CD14-positive monocyte (primary cell): Measurements from ENCODE around the gene OVOL2. TPM values are rescaled to one million over a fixed set of nuclear protein-coding genes. Genes with fewer than 3 reads are reported as not detected.

Source experiments
- DNase-seq, 3 donors: peaks; one replicate each; pipeline ENCODE4 v3.0.0-alpha.2; 2011 to 2022
- H2AFZ ChIP-seq: 2 replicates; pipeline ENCODE4 v1.6.0; 2012; ENCODE audit warnings: mild to moderate bottlenecking, low read depth, low read length, inconsistent platforms; ENCODE audit not compliant: insufficient read depth, poor library complexity, severe bottlenecking
- H3K27ac ChIP-seq, 2 donors: 1 replicate in 1 of 2; 2 replicates in 1 of 2; pipeline ENCODE4 v1.5.1; 2012 to 2013; ENCODE audit warnings: low read length in 2 of 2, control low read depth in 1 of 2, inconsistent platforms in 1 of 2, low read depth in 1 of 2, mild to moderate bottlenecking in 1 of 2
- H3K27me3 ChIP-seq, 2 donors: one replicate each; pipeline versions ENCODE4 v1.6.0 to v1.6.1; 2011 to 2013; ENCODE audit warnings: low read length in 2 of 2; ENCODE audit not compliant: control insufficient read depth in 2 of 2, insufficient read depth in 2 of 2
- H3K36me3 ChIP-seq, 2 donors: replicated peaks in 1 of 2; 1 replicate in 1 of 2; 2 replicates in 1 of 2; pipeline versions ENCODE4 v1.5.1 to v1.6.1; 2012 to 2013; ENCODE audit warnings: low read length in 2 of 2, control low read depth in 1 of 2, inconsistent platforms in 1 of 2, mild to moderate bottlenecking in 1 of 2; ENCODE audit not compliant: insufficient read depth in 2 of 2, control insufficient read depth in 1 of 2
- H3K4me1 ChIP-seq, 2 donors: 1 replicate in 1 of 2; 2 replicates in 1 of 2; pipeline versions ENCODE4 v1.5.1 to v1.6.1; 2012 to 2013; ENCODE audit warnings: low read length in 2 of 2, control low read depth in 1 of 2, inconsistent platforms in 1 of 2, mild to moderate bottlenecking in 1 of 2, moderate library complexity in 1 of 2; ENCODE audit not compliant: insufficient read depth in 2 of 2, control insufficient read depth in 1 of 2
- H3K4me2 ChIP-seq: replicated peaks from 2 replicates; pipeline ENCODE3; 2012; ENCODE audit warnings: low read length, moderate library complexity, mild to moderate bottlenecking; ENCODE audit not compliant: poor library complexity, severe bottlenecking; ENCODE audit errors: extremely low read depth
- H3K4me3 ChIP-seq, 3 experiments: fragments of 200-600 bp in 1 of 3; sonication (generic) in 1 of 3; replicated peaks in 1 of 3; 1 replicate in 2 of 3; 2 replicates in 1 of 3; pipeline ENCODE4 v1.5.1; 2011 to 2013; ENCODE audit warnings: low read length in 3 of 3, mild to moderate bottlenecking in 3 of 3, control low read depth in 2 of 3, low read depth in 2 of 3, inconsistent platforms in 1 of 3, moderate library complexity in 1 of 3
- H3K79me2 ChIP-seq: 2 replicates; pipeline ENCODE4 v1.6.0; 2012; ENCODE audit warnings: mild to moderate bottlenecking, control low read depth, inconsistent platforms, low read length, moderate library complexity; ENCODE audit not compliant: insufficient read depth
- H3K9ac ChIP-seq: 2 replicates; pipeline ENCODE4 v1.6.0; 2017; ENCODE audit warnings: low read length, mild to moderate bottlenecking; ENCODE audit not compliant: insufficient read depth, poor library complexity, severe bottlenecking
- H3K9me3 ChIP-seq, 2 donors: replicated peaks in 1 of 2; 1 replicate in 1 of 2; 2 replicates in 1 of 2; pipeline versions ENCODE4 v1.5.1 to v1.6.1; 2012 to 2013; ENCODE audit warnings: low read length in 2 of 2, control low read depth in 1 of 2; ENCODE audit not compliant: control insufficient read depth in 1 of 2, insufficient read depth in 1 of 2
- H4K20me1 ChIP-seq: 2 replicates; pipeline ENCODE4 v1.6.0; 2012; ENCODE audit warnings: mild to moderate bottlenecking, low read length, control low read depth, moderate library complexity; ENCODE audit not compliant: insufficient read depth
- H3K27ac Mint-ChIP-seq, 7 donors: one replicate each; pipeline ENCODE4 v1.8.0; 2020; ENCODE audit warnings: mild to moderate bottlenecking in 7 of 7, mixed read lengths in 7 of 7, moderate library complexity in 6 of 7, inconsistent platforms in 2 of 7
- H3K27me3 Mint-ChIP-seq, 3 donors: one replicate each; pipeline ENCODE4 v1.8.0; 2021 to 2022; ENCODE audit warnings: low read depth in 3 of 3, mild to moderate bottlenecking in 3 of 3, mixed read lengths in 3 of 3, moderate library complexity in 3 of 3, inconsistent platforms in 1 of 3
- H3K36me3 Mint-ChIP-seq, 2 donors: one replicate each; pipeline ENCODE4 v1.8.0; 2020; ENCODE audit warnings: mixed read lengths in 2 of 2, inconsistent platforms in 1 of 2, mild to moderate bottlenecking in 1 of 2
- H3K4me1 Mint-ChIP-seq: one replicate; pipeline ENCODE4 v1.8.0; 2020; ENCODE audit warnings: mild to moderate bottlenecking, mixed read lengths
- H3K4me3 Mint-ChIP-seq, 2 donors: one replicate each; pipeline ENCODE4 v1.8.0; 2020; ENCODE audit warnings: mild to moderate bottlenecking in 2 of 2, mixed read lengths in 2 of 2, moderate library complexity in 1 of 2
- H3K9me3 Mint-ChIP-seq, 7 donors: one replicate each; pipeline ENCODE4 v1.8.0; 2020 to 2022; ENCODE audit warnings: mixed read lengths in 7 of 7, mild to moderate bottlenecking in 6 of 7, moderate library complexity in 6 of 7, inconsistent platforms in 2 of 7
- CTCF ChIP-seq: fragments of 200-600 bp; IDR thresholded peaks from one replicate; pipeline ENCODE4 v1.8.0; 2022; ENCODE audit warnings: antibody characterized with exemption, mild to moderate bottlenecking
- WGBS: methylation state at CpG from one replicate; pipeline ENCODE4 v1.1.5; 2013; ENCODE audit warnings: missing lambda C conversion rate; ENCODE audit not compliant: insufficient coverage; 5-methylcytosine and 5-hydroxymethylcytosine counted together
- intact Hi-C, 2 donors: fragments of 100-400 bp; cut with micrococcal nuclease; formaldehyde crosslinking; loops; one replicate each; pipeline versions ENCODE4 v1.15.0 to v1.15.1; 2023
- polyA plus RNA-seq, 3 donors: library from polyadenylated mRNA; depleted of rRNA in 1 of 3; unstranded in 2 of 3; stranded (reverse) in 1 of 3; fragments of 300-500 nt in 2 of 3; fragments of >200 nt in 1 of 3; fragmentation: Illumina TruSeq in 2 of 3; gene quantifications; 1 replicate in 2 of 3; 2 replicates in 1 of 3; pipeline ENCODE4 v1.2.3, GENCODE V29; 2012 to 2021

Gene OVOL2
- polyA plus RNA-seq, 3 donors = not detected

DNA sequence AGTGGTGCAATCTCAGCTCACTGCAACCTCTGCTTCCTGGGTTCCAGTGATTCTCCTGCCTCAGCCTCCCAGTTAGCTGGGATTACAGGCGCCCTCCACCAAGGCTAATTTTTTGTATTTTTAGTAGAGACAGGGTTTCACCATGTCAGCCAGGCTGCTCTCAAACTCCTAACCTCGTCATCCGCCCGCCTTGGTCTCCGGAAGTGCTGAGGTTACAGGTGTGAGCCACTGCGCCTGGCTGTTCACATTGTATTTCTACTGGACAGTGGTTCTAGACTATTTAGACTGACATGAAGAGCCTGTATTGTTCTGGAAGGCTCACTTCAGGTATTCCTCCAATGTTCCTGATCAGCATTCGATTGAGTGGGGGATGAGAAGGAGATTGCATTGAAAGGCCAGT lies 14.8 kb upstream of the OVOL2 start:
- Mint-ChIP-seq H3K4me3 (no peak overlapping the region), H3K27me3 (peaks cover 9 to 26% (median 19%) of the 10 kb centered on the region in 3 donors), H3K36me3 (no peaks in the 10 kb centered on the region), H3K27ac (no peak overlapping the region), H3K4me1 (no peaks in the 10 kb centered on the region), H3K9me3 (peaks cover 0 to 2% (median 0%) of the 10 kb centered on the region in 7 donors)
- no peaks in the 10 kb centered on the region for H3K9me3 ChIP-seq
- H3K4me3 ChIP-seq = no peak overlapping the region
- 100% methylated on average over 7 of the region's 7 CpGs for WGBS
- TF ChIP-seq CTCF = no peak
- no peaks in the 10 kb centered on the region for H3K36me3 ChIP-seq
- H3K9ac ChIP-seq = no peak overlapping the region
- H3K27me3 ChIP-seq = peaks cover 0 to 3% of the 10 kb centered on the region in 2 donors
- intact Hi-C loops = no loop called here
- H3K79me2 ChIP-seq = no peaks in the 10 kb centered on the region
- DNase-seq = no peak
- no peaks in the 10 kb centered on the region for H3K4me1 ChIP-seq
- no peak overlapping the region for H3K4me2 ChIP-seq
- H4K20me1 ChIP-seq = no peaks in the 10 kb centered on the region
- no peak overlapping the region for H3K27ac ChIP-seq
- no peak overlapping the region for H2AFZ ChIP-seq

GRCh38 chr20:18066421-18067333 lies 9.0 kb upstream of the OVOL2 start:
- no peak overlapping the region for H3K9ac ChIP-seq
- H3K9me3 ChIP-seq = no peaks in the 10 kb centered on the region
- TF ChIP-seq CTCF = no peak
- Mint-ChIP-seq H3K9me3 (peaks cover 0 to 1% (median 0%) of the 10 kb centered on the region in 7 donors), H3K4me3 (no peak overlapping the region), H3K27me3 (peaks cover 22 to 49% (median 38%) of the 10 kb centered on the region in 3 donors), H3K4me1 (no peaks in the 10 kb centered on the region), H3K36me3 (no peaks in the 10 kb centered on the region), H3K27ac (no peak overlapping the region)
- no peaks in the 10 kb centered on the region for H3K4me1 ChIP-seq
- H3K36me3 ChIP-seq = no peaks in the 10 kb centered on the region
- H3K79me2 ChIP-seq = no peaks in the 10 kb centered on the region
- H4K20me1 ChIP-seq = no peaks in the 10 kb centered on the region
- no peak for DNase-seq
- H3K4me3 ChIP-seq = no peak overlapping the region
- intact Hi-C loops = no loop called here
- peaks cover 4 to 13% of the 10 kb centered on the region in 2 donors for H3K27me3 ChIP-seq
- no peak overlapping the region for H2AFZ ChIP-seq
- no peak overlapping the region for H3K4me2 ChIP-seq
- 92% methylated on average over 4 of the region's 13 CpGs for WGBS
- no peak overlapping the region for H3K27ac ChIP-seq
